LNCAP (cell line): Measurements from ENCODE around the gene PTPRU.

ENCODE experiments used
- TF ChIP-seq, protein P1 (sequence below): fragments of 450-650 bp; IDR thresholded peaks from 2 replicates; pipeline ENCODE4 v1.5.1; 2017; ENCODE audit warnings: mild to moderate bottlenecking

PTPRU gene

DNA sequence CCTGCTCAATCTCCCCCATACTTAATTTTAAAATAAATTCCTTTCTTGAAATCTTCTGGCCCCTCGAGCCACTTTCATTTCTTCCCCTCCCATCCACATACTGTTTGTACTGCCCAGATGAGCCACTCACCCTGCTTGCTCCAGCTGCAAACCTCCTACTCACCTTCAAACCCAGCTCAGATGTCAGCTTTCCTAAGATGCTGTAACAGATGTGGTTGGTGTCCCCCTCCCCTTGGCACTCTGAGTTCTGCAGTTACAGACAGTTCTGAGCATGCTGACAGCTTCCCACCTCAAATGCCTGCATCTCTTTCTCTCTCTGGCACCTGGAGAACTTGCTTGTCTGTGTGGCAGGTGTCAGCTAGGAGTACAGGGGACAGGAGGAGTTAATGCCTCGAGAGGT, 106.7 kb downstream of the PTPRU start:
- TF ChIP-seq, protein P1, sequence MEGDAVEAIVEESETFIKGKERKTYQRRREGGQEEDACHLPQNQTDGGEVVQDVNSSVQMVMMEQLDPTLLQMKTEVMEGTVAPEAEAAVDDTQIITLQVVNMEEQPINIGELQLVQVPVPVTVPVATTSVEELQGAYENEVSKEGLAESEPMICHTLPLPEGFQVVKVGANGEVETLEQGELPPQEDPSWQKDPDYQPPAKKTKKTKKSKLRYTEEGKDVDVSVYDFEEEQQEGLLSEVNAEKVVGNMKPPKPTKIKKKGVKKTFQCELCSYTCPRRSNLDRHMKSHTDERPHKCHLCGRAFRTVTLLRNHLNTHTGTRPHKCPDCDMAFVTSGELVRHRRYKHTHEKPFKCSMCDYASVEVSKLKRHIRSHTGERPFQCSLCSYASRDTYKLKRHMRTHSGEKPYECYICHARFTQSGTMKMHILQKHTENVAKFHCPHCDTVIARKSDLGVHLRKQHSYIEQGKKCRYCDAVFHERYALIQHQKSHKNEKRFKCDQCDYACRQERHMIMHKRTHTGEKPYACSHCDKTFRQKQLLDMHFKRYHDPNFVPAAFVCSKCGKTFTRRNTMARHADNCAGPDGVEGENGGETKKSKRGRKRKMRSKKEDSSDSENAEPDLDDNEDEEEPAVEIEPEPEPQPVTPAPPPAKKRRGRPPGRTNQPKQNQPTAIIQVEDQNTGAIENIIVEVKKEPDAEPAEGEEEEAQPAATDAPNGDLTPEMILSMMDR, result no peak

GRCh38 chr1:29343476-29343875, 107.2 kb downstream of the PTPRU start:
- TF ChIP-seq, protein P1, result no peak

DNA sequence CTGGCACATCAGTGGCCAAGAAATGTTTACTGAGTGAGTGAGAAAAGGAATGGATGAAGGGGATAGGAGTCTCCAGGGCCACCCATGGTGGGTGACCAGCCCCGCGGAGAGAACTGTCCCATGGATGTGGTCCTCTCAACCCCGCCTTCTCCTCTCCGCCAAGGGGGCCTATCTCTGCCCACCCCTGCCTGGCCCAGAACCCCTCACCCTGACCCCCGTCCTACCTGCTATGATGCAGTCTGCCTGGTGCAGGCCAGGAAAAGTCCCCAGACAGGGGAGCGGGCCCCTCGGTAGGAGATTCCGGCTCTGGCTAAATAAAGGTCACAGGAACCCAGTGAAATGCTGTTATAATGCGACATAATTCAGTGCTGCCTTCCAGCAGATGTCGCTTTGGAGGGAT, 107.6 kb downstream of the PTPRU start:
- TF ChIP-seq, protein P1, result no peak

- TF ChIP-seq, protein P1, result no peak
Measured at GRCh38 chr1:29344336-29344735, 108.0 kb downstream of the PTPRU start.

GRCh38 chr1:29346576-29346975, 110.3 kb downstream of the PTPRU start:
- TF ChIP-seq, protein P1, result no peak

DNA sequence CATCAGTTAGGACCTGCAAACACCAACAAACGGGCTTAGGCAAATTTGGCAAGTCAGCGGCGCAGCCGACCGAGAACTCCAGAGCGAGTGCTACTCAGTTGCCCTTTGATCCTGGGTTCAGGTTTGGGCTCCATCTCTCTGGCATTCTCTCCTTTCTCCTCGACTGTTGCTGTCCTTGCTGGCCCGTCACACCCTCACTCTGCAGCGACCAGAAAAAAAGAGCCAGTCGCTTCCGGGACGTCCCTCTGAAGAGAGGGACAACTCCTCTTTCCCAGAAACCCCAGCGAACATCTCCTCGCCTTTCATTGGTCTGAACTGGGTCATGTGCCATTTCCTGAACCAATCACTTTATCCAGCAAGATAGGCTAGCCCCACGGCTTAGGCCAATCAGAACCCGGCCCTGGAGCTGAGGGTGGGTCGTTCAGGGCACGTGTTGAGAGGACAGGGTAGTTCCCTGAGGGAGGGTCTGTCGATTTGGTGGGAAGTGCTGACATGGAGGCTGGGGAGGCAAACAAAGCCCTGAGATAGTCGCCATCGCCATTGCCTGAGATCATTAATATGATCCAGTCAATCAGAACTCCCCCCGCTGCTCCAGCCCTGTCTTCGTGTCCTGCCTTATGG, 113.7 kb downstream of the PTPRU start:
- TF ChIP-seq, protein P1, result no peak

GRCh38 chr1:29352719-29353420, 116.5 kb downstream of the PTPRU start:
- TF ChIP-seq, protein P1, result no peak
